Central memory CD4-positive, alpha-beta T cell (primary cell): ENCODE results near the gene GBX1.

Experiments
- DNase-seq: peaks from one replicate; pipeline ENCODE4 v3.0.0; 2022

The GBX1 gene

DNA sequence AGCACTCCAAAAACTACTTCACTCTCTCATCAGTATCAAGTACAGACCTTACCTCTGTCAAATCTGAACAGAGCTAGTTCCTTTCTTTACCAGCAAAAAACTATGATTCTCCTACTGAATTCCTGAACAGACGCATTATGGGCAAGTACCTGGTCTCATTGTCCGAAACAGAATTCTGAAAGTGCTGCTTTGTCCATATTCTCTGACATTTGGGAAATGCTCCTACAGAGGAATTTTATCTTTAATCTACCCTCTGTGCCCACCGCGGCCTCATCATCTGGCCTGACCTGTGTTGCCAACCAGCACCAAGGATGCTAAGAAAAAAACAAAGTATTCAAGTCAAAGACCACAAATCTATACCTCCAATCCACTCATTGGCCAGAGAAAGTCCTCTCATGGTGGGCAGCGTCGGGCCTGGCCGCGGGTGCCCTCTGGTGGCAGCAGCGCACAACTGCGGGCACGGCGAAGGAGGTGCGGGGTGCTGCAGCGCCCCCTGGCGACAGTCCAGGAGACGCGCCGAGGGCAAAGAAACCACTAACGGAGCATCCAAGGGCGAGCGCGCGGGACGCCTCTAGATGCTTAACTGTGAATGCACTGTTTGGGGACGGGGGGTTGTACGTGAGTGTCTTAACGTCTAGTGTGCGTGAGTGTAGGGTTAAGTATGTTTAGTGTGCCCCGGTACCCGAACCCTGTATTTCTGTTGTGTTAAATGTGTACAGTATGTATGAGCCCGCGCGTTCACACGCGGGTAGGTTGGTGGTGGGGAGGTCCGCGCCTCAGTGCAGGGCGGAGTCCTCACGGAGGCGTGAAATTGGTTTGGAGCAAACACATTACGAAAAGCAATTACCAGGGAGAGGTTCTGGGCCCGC lies 5.0 kb upstream of the GBX1 start:
- peak; percentile 76 for DNase-seq

DNA sequence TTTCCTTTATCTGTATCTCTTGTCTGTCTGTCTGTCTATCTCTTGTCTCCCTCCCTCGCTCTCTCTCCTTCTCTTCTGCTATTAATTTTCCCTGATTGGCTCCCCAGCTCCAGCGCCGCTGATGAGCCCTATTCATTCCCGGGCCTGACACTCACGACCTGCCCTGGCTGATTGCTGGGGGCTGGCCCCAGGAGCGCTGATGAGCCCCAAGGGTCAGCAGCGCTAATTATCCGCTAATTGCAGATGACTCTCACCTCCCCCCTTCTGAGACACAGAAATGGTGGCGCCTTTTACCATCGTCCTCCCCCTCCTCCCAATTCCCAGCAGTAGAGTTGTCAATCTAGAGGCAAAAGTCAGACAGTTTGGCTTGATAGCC lies 1.3 kb upstream of the GBX1 start:
- no peak for DNase-seq

GRCh38 chr7:151168003-151168786 lies 701 bp upstream of the GBX1 start:
- peak; percentile 52 for DNase-seq

- DNase-seq: no peak
Observed at GRCh38 chr7:151166629-151167196, 781 bp downstream of the GBX1 start.

DNA sequence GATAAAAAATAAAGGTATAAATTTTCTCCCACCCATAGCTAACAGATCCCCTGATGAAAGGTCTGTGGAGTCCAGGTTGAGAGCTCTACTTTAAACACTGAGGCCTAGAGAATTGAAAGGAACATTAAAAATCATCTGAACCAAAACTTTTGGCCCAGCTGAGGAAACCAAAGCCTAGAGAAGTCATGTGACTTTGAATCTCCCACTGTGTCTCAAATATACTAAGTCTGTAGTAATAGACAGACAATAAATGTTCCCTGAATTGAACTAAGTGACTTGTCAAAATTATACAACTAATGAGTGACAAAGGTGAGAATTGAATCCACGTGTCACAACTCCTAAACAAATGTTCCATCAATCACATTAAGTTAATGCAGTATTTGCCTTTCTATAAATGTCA lies 5.7 kb downstream of the GBX1 start:
- no peak for DNase-seq

- DNase-seq: no peak
Observed at GRCh38 chr7:151157645-151158329, 9.7 kb downstream of the GBX1 start.

- no peak for DNase-seq
Observed at GRCh38 chr7:151152643-151153513, 14.6 kb downstream of the GBX1 start.

DNA sequence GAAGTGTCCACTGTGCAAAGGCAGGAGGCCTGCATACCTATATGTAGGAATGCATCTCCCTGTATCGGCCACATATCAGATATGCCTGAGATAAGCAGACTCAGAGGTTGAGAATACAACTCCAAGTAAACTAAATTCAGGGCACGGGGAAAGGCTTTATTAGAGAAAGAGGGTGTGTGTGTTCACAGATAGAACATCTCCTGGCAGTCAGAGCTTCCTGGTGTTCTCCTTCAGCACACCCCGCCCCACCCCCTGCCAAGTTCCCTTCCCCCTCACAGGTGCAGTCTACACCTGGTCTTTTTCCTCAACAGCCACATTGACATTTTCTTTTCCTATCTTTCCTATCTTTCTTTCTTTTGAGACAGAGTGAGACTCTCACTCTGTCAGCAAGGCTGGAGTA lies 17.1 kb downstream of the GBX1 start:
- no peak for DNase-seq

DNA sequence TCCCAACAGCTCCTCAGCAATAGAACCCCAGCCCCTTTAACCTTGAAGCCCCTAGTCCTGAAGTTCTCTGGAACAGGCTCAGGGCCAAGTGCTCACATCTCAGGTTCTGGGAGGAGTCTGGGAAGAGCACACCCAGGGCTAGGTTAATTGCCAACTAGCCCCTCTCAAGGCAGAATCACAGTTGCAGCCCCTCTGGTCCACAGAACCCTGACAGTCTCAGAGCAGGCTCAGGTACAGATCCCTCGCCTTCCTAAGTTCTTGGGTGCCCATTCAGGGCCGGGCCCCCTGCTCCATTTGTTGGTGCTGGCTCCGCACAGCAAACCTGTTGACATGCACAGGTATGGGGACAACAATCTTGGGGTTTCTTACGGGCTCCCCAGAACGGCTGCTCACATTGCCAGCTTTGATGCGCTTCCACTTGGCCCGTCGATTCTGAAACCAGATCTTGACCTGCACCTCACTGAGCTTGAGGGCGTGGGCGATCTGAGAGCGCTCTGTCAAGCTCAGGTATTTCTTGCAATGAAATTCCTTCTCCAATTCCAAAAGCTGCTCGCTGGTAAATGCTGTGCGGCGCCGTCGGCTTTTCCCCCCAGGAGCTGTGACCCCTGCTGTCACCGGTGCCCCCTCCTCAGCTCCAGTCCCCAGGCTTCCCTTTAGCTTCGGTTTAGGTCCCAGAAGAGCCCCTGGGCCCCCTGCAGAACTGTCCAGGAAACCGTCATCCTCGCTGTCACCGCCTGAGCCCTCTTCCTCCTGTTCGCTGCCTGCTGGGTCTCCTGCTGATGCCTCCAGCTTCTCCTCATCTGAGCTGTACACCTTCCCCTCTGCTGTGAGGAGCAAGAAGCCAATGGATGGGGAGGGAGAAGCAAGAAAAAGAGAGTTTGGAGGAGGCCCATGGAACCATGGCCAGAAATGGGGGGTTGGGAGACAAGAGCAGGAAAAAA lies 18.9 kb downstream of the GBX1 start:
- DNase-seq: no peak

DNA sequence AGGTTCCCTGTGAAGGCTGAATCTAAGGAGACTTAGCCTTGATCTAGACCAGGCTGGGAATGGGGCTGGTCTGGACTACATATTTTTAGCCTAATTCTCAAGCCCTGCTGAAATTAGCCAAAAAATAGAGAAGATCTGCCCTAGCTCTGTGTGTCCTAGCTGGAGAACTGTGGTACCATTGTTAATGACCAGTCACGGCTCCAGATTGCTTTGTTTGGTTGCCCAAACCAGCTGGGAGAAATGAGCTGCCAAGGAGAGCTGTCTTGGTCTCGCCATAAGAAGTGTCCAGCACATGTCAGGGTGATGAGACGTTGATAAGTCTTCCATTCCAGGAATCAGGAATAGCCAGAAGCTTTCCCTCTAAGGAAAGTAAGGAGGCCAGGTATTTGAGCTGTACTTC lies 20.7 kb downstream of the GBX1 start:
- DNase-seq: no peak

GRCh38 chr7:151144387-151144786 lies 23.1 kb downstream of the GBX1 start:
- no peak for DNase-seq

DNA sequence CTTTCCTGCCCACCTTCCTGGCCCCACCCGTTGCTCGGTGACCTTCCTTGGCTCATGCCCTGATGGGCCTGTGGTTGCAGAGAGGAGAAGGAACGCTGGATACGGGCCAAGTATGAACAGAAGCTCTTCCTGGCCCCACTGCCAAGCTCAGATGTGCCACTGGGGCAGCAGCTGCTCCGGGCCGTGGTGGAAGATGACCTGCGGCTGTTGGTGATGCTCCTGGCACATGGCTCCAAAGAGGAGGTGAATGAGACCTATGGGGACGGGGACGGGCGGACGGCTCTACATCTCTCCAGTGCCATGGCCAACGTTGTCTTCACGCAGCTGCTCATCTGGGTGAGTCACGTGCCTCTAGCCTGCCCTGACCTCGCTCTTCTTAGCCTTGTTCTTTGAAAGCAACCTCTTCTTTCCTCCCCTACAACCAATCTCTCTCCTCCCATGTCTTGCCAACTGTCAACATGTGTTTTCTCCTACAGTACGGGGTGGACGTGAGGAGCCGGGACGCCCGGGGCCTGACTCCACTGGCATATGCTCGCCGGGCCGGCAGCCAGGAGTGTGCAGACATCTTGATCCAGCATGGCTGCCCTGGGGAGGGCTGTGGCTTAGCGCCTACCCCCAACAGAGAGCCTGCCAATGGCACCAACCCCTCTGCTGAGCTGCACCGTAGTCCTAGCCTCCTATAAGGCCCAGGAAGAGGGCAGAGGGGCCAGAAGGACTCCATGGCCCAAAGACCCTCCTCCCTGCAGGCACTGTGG lies 24.1 kb downstream of the GBX1 start:
- no peak for DNase-seq

DNA sequence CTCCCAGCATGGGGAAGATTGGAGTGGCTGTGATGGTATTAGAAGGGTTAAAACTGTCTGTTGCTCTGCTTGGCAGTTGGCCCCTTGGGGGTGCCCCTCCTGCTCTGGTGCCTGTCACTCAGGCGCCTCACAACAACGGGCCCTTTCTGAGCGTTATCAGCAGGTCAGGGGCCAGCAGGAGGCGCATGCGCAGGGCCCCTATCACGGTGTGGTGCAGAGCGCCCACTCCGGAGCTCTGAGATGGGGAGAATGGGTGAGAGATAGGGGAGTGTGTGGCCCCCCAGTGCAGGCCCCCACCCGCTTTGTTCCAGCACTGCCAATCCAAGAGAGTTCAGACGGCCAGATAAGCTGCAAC lies 24.8 kb downstream of the GBX1 start:
- DNase-seq: no peak

GRCh38 chr7:151141855-151142685 lies 25.4 kb downstream of the GBX1 start:
- no peak for DNase-seq

- no peak for DNase-seq
Observed at GRCh38 chr7:151141311-151141854, 26.1 kb downstream of the GBX1 start.

GRCh38 chr7:151140826-151141225 lies 26.7 kb downstream of the GBX1 start:
- no peak for DNase-seq

GRCh38 chr7:151139791-151140190 lies 27.7 kb downstream of the GBX1 start:
- no peak for DNase-seq

DNA sequence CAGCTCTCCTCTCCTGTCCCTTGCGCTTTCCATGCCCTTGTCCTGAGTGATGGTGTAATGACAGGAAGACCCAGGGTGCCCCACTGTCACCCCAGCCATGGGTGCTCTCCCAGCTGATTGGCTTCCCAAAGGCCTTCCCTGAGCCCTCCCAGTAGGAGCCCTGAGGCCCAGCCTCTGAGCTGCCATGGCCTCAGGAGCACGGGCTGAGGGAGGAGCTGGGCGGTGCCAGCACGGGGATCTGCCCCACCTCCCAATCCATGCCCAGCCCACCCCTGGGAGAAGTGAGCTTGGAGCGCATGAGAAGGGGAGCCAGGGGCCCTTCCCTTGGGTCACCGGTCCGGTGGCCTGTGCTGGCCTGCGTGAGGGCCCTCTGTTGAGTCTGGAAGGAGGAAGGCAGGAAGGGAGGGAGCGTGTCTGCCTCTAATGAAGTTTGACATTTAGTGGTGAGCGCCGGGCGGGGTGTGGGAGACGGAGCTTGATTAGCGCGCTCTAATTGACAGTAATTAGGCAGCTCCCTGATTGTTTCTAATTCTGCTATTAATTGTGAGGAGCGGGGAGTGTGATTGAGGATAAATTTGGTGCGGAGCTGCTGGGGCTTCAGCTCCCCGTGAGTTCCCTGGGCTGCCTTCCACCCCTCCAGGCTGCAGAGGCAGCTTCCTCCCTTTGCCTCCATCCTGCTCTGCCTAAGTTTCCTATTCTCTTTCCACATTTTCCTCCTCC lies 28.3 kb downstream of the GBX1 start:
- DNase-seq: no peak
